Neural progenitor cell (in vitro differentiated cells): ENCODE results near the gene DCLRE1A.

Experiments used
- EZH2 ChIP-seq: fragments of 200-600 bp; sonication (generic); IDR thresholded peaks from 2 replicates; pipeline ENCODE4 v1.6.1; 2017; ENCODE audit warnings: antibody characterized with exemption, mild to moderate bottlenecking, moderate library complexity
- EZH2phosphoT487 ChIP-seq: fragments of 200-600 bp; sonication (generic); IDR thresholded peaks from 2 replicates; pipeline ENCODE4 v1.6.1; 2017; ENCODE audit warnings: antibody characterized with exemption
- TF ChIP-seq, protein P1 (sequence below): fragments of 200-600 bp; sonication (generic); IDR thresholded peaks from 2 replicates; pipeline ENCODE4 v1.5.1; 2017; ENCODE audit warnings: antibody characterized with exemption, mild to moderate bottlenecking

DNA sequence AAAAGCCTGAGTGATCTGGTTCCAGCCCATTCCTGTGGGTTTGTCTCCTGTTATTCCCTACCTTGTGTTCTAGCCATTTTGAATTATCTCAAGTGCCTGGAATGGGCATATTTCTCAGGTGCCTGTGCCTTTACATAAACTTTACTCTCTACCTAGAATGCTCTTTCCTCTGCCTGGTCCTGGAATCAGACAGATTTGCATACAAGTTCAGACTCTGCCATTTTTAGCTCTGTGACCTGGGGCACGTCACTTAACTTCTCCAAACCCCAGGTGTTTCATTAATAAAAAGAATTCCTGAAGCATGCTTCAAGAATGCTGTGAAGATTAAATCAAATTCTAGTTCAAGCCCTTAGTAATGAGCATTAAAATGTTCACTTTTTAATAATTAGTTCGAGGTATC, 7.8 kb downstream of the DCLRE1A start:
- TF ChIP-seq, protein P1, sequence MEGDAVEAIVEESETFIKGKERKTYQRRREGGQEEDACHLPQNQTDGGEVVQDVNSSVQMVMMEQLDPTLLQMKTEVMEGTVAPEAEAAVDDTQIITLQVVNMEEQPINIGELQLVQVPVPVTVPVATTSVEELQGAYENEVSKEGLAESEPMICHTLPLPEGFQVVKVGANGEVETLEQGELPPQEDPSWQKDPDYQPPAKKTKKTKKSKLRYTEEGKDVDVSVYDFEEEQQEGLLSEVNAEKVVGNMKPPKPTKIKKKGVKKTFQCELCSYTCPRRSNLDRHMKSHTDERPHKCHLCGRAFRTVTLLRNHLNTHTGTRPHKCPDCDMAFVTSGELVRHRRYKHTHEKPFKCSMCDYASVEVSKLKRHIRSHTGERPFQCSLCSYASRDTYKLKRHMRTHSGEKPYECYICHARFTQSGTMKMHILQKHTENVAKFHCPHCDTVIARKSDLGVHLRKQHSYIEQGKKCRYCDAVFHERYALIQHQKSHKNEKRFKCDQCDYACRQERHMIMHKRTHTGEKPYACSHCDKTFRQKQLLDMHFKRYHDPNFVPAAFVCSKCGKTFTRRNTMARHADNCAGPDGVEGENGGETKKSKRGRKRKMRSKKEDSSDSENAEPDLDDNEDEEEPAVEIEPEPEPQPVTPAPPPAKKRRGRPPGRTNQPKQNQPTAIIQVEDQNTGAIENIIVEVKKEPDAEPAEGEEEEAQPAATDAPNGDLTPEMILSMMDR = no peak
- TF ChIP-seq EZH2phosphoT487 (no peak), EZH2 (no peak)
